K562 (cell line): Measurements from ENCODE around the gene ZNF768. TPM values are rescaled to one million over a fixed set of nuclear protein-coding genes. Genes with fewer than 3 reads are reported as not detected.

ENCODE experiments used
- CREB5 ChIP-seq: fragments of 250-450 bp; sonication (Bioruptor Pico); IDR thresholded peaks from 2 replicates; pipeline ENCODE4 v1.5.0; 2020; ENCODE audit warnings: mild to moderate bottlenecking
- E2F6 ChIP-seq, 2 experiments: IDR thresholded peaks; 2 replicates each; pipeline ENCODE4 v1.6.1; 2011; ENCODE audit warnings: borderline replicate concordance in 1 of 2, control low read depth in 1 of 2, low read depth in 1 of 2, low read length in 1 of 2, mild to moderate bottlenecking in 1 of 2, mixed read lengths in 1 of 2, moderate library complexity in 1 of 2; ENCODE audit not compliant: insufficient read depth in 1 of 2, insufficient read length in 1 of 2, poor library complexity in 1 of 2, severe bottlenecking in 1 of 2; ENCODE audit errors: extremely low read depth in 1 of 2
- KAT7 ChIP-seq: sonication (generic); formaldehyde crosslinking; IDR thresholded peaks from 2 replicates; pipeline ENCODE4 v1.8.0; 2022; ENCODE audit warnings: missing genetic modification reagents, mild to moderate bottlenecking, borderline replicate concordance
- KDM4B ChIP-seq, 2 experiments: fragments of 450-650 bp in 1 of 2; sonication (generic) in 1 of 2; IDR thresholded peaks; 2 replicates each; pipeline ENCODE4 v1.6.1; 2016 to 2017; ENCODE audit warnings: borderline replicate concordance in 2 of 2, antibody characterized with exemption in 1 of 2, low read depth in 1 of 2, mild to moderate bottlenecking in 1 of 2
- NCOA2 ChIP-seq, 2 experiments: fragments of 450-650 bp; IDR thresholded peaks; 2 replicates each; pipeline ENCODE4 v1.6.1; 2018; ENCODE audit warnings: mild to moderate bottlenecking in 2 of 2, moderate library complexity in 1 of 2; ENCODE audit not compliant: partially characterized antibody in 2 of 2
- PRMT5 ChIP-seq: sonication (generic); formaldehyde crosslinking; IDR thresholded peaks from 2 replicates; pipeline ENCODE4 v1.5.0; 2020; ENCODE audit warnings: missing genetic modification reagents
- RBBP5 ChIP-seq: fragments of 200-600 bp; sonication (generic); IDR thresholded peaks from 2 replicates; pipeline ENCODE4 v1.6.1; 2012; ENCODE audit warnings: borderline replicate concordance, mild to moderate bottlenecking, low read length, control low read depth, inconsistent platforms; ENCODE audit not compliant: insufficient read depth, poor library complexity, severe bottlenecking
- RFX7 ChIP-seq: fragments of 250-450 bp; sonication (Bioruptor Pico); IDR thresholded peaks from 2 replicates; pipeline ENCODE4 v1.5.1; 2021; ENCODE audit warnings: mild to moderate bottlenecking
- TAF15 ChIP-seq: fragments of 200-400 bp; formaldehyde crosslinking; IDR thresholded peaks from 2 replicates; pipeline ENCODE4 v1.6.1; 2017; ENCODE audit warnings: mild to moderate bottlenecking, low read depth, low read length, moderate library complexity
- TAF7 ChIP-seq: fragments of 450-650 bp; IDR thresholded peaks from 2 replicates; pipeline ENCODE4 v1.6.1; 2016; ENCODE audit warnings: missing genetic modification characterization, missing compliant biosample characterization
- TARDBP ChIP-seq: fragments of 450-650 bp; IDR thresholded peaks from 2 replicates; pipeline ENCODE4 v1.6.1; 2016
- TEAD4 ChIP-seq, 2 experiments: sonication (generic) in 1 of 2; formaldehyde crosslinking in 1 of 2; IDR thresholded peaks; 2 replicates each; pipeline versions ENCODE4 v1.6.1 to v1.8.0; 2012 to 2022; ENCODE audit warnings: borderline replicate concordance in 1 of 2, inconsistent platforms in 1 of 2, low read length in 1 of 2, mild to moderate bottlenecking in 1 of 2, missing genetic modification reagents in 1 of 2
- ZMIZ1 ChIP-seq, 2 experiments: fragments of 150-350 bp in 1 of 2; IDR thresholded peaks; 2 replicates each; pipeline ENCODE4 v1.6.1; 2012 to 2016; ENCODE audit warnings: low read depth in 2 of 2, low read length in 2 of 2, mild to moderate bottlenecking in 1 of 2, moderate library complexity in 1 of 2
- ZNF12 ChIP-seq: sonication (generic); formaldehyde crosslinking; IDR thresholded peaks from 2 replicates; pipeline ENCODE4 v1.4.0; 2020; ENCODE audit warnings: mild to moderate bottlenecking, missing genetic modification reagents
- ZNF239 ChIP-seq: fragments of 250-450 bp; sonication (Bioruptor Pico); IDR thresholded peaks from 2 replicates; pipeline ENCODE4 v1.4.0; 2020; ENCODE audit warnings: mild to moderate bottlenecking
- ZNF274 ChIP-seq: IDR thresholded peaks from 2 replicates; pipeline ENCODE4 v1.6.1; 2011; ENCODE audit warnings: low read depth, mild to moderate bottlenecking, low read length, moderate library complexity, borderline replicate concordance
- ZNF277 ChIP-seq: fragments of 250-450 bp; sonication (Bioruptor Pico); IDR thresholded peaks from 2 replicates; pipeline ENCODE4 v1.8.0; 2022; ENCODE audit warnings: inconsistent platforms, mild to moderate bottlenecking, moderate library complexity, borderline replicate concordance
- ZNF589 ChIP-seq: fragments of 200-800 bp; sonication (Bioruptor generic); IDR thresholded peaks from 2 replicates; pipeline ENCODE4 v1.6.1; 2016; ENCODE audit warnings: low read depth, missing genetic modification characterization, missing compliant biosample characterization
- polyA plus RNA-seq, 8 experiments: library from polyadenylated mRNA; depleted of rRNA in 4 of 8; stranded (reverse) in 5 of 8; unstranded in 3 of 8; fragments of >200 nt; fragmentation: Nextera tagmentation in 2 of 8; fragmentation: Illumina TruSeq in 1 of 8; extraction: Ambion mirVana in 2 of 8; extraction: Trizol in 1 of 8; gene quantifications; 2 replicates each; pipeline versions ENCODE4 v1.2.1 to v1.2.3, GENCODE V29; 2011 to 2014; ENCODE audit warnings: inconsistent platforms in 1 of 8, missing spikeins in 1 of 8
- total RNA-seq, 7 experiments: library from RNA; depleted of rRNA in 6 of 7; stranded (reverse); fragments of >200 nt in 6 of 7; fragmentation: Illumina TruSeq in 2 of 7; extraction: Trizol in 2 of 7; gene quantifications; 2 replicates each; pipeline versions ENCODE4 v1.2.1 to v1.2.3, GENCODE V29; 2011 to 2021; ENCODE audit warnings: low replicate concordance in 1 of 7

ZNF768 gene
- total and polyA plus RNA-seq, 9 of the 15 experiments (the other 6 are each of a cell fraction or from before 2014, with no cell fraction given) = 0.13 to 50.7 (median 26.9) TPM

- TF ChIP-seq ZNF274 (no peak; the same call in 1 of the 2 replicates), NCOA2 (IDR thresholded peaks at IDR 0.05; ENCODE audit: partially characterized antibody in 2 of 2) (no peak), TARDBP (peak; percentile 43), ZNF239 (CRISPR knock-in tag) (no peak), RFX7 (CRISPR knock-in tag) (0 out of 2 replicates have a peak, but pooled peaks have one; percentile 17), CREB5 (CRISPR knock-in tag) (no peak), ZNF277 (CRISPR knock-in tag) (no peak), PRMT5 (CRISPR knock-in tag) (no peak), KDM4B (IDR thresholded peaks at IDR 0.05; ENCODE audit: borderline replicate concordance in 2 of 2, low read depth in 1 of 2) (peak in 1 of 2 experiments; percentile 38; a peak in 1 of 4 replicates), TEAD4 (IDR thresholded peaks at IDR 0.05; ENCODE audit: low read length) (no peak), TEAD4 (CRISPR knock-in tag; IDR thresholded peaks at IDR 0.05; ENCODE audit: borderline replicate concordance) (no peak), ZMIZ1 (IDR thresholded peaks at IDR 0.05; ENCODE audit: low read depth in 2 of 2, low read length in 2 of 2) (no peak; a peak in 1 of 4 replicates), TAF15 (no peak), TAF7 (tag) (peak; percentile 82), RBBP5 (peak; percentile 67), ZNF12 (CRISPR knock-in tag) (no peak), ZNF589 (CRISPR knock-in tag) (no peak), KAT7 (CRISPR knock-in tag) (0 out of 2 replicates have a peak, but pooled peaks have one; percentile 69), E2F6 (IDR thresholded peaks at IDR 0.05; ENCODE audit: borderline replicate concordance in 1 of 2, extremely low read depth in 1 of 2, insufficient read depth in 1 of 2, insufficient read length in 1 of 2, low read depth in 1 of 2, low read length in 1 of 2, poor library complexity in 1 of 2, severe bottlenecking in 1 of 2) (peak; percentile 9 to 59)
These were observed 663 bp upstream of the ZNF768 start (continued) for GRCh38 chr16:30526823-30527634.
